SK-N-SH (cell line): ENCODE results near the gene PHACTR3.

Source experiments
- EZH2phosphoT487 ChIP-seq: fragments of 200-600 bp; sonication (generic); IDR thresholded peaks from 2 replicates; pipeline ENCODE4 v1.6.1; 2017; ENCODE audit warnings: low read depth, mixed run types, mild to moderate bottlenecking, antibody characterized with exemption, moderate library complexity, borderline replicate concordance
- FOXJ3 ChIP-seq: sonication (generic); formaldehyde crosslinking; IDR thresholded peaks from 2 replicates; pipeline ENCODE4 v1.5.1; 2020; ENCODE audit warnings: mild to moderate bottlenecking, missing genetic modification reagents
- GABPA ChIP-seq: IDR thresholded peaks from 2 replicates; pipeline ENCODE4 v1.4.0; 2012; ENCODE audit warnings: low read depth, mild to moderate bottlenecking
- GATA2 ChIP-seq: sonication (generic); formaldehyde crosslinking; IDR thresholded peaks from 2 replicates; pipeline ENCODE4 v1.5.0; 2020; ENCODE audit warnings: mild to moderate bottlenecking, missing genetic modification reagents
- JUND ChIP-seq: IDR thresholded peaks from 2 replicates; pipeline ENCODE4 v1.4.0; 2012
- TAF1 ChIP-seq: IDR thresholded peaks from 2 replicates; pipeline ENCODE4 v1.6.1; 2012; ENCODE audit warnings: low read depth, mild to moderate bottlenecking, low read length, moderate library complexity, borderline replicate concordance
- TEAD4 ChIP-seq: IDR thresholded peaks from 2 replicates; pipeline ENCODE4 v1.4.0; 2012; ENCODE audit warnings: mild to moderate bottlenecking, borderline replicate concordance; ENCODE audit not compliant: insufficient read depth
- YY1 ChIP-seq: IDR thresholded peaks from 2 replicates; pipeline ENCODE4 v1.4.0; 2012; ENCODE audit warnings: low read depth, mild to moderate bottlenecking
- TF ChIP-seq, protein P1 (sequence below): fragments of 200-600 bp; sonication (generic); IDR thresholded peaks from 2 replicates; pipeline ENCODE4 v1.6.1; 2017; ENCODE audit warnings: antibody characterized with exemption, mild to moderate bottlenecking, moderate library complexity

DNA sequence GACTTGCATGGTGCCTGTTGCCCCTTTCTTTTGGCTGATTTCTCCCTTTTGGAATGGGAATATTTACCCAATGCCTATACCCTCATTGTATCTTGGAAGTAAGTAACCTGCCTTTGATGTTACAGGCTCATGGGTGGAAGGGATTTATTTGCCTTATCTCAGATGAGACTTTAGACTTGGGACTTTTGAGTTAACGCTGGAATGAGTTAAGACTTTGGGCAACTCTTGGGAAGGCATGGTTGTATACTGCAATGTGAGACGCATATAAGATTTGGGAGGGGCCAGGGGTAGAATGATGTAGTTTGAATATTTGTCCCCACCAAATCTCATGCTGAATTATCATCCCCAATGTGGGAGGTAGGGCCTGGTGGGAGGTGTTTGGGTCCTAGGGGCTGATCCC is 253.6 kb downstream of the PHACTR3 start:
- no peak for TF ChIP-seq TAF1
- TF ChIP-seq, protein P1, sequence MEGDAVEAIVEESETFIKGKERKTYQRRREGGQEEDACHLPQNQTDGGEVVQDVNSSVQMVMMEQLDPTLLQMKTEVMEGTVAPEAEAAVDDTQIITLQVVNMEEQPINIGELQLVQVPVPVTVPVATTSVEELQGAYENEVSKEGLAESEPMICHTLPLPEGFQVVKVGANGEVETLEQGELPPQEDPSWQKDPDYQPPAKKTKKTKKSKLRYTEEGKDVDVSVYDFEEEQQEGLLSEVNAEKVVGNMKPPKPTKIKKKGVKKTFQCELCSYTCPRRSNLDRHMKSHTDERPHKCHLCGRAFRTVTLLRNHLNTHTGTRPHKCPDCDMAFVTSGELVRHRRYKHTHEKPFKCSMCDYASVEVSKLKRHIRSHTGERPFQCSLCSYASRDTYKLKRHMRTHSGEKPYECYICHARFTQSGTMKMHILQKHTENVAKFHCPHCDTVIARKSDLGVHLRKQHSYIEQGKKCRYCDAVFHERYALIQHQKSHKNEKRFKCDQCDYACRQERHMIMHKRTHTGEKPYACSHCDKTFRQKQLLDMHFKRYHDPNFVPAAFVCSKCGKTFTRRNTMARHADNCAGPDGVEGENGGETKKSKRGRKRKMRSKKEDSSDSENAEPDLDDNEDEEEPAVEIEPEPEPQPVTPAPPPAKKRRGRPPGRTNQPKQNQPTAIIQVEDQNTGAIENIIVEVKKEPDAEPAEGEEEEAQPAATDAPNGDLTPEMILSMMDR = no peak
- no peak for TF ChIP-seq GATA2
- no peak for TF ChIP-seq FOXJ3
- no peak for TF ChIP-seq GABPA
- no peak for TF ChIP-seq TEAD4
- TF ChIP-seq JUND = no peak
- no peak for TF ChIP-seq EZH2phosphoT487
- TF ChIP-seq YY1 = no peak
